Right lobe of liver (tissue), 6 donors: Measurements from ENCODE around the gene ACTN4. TPM values are rescaled to one million over a fixed set of nuclear protein-coding genes. Genes with fewer than 3 reads are reported as not detected.
A peak's percentile ranks its signal among the peaks of the same experiment; 100 is the strongest.

Source experiments
- ATAC-seq, 4 donors: fragments of 200-7000 bp; cut with Tn5 transposase; one replicate each; pipeline ENCODE4 v1.9.1; 2020; ENCODE audit warnings: mild to moderate bottlenecking in 4 of 4, moderate library complexity in 4 of 4
- DNase-seq, 3 donors: peaks; one replicate each; pipeline ENCODE4 v3.0.0-alpha.2; 2020
- H3K27ac ChIP-seq, 3 donors: fragments of 200-600 bp; one replicate each; pipeline ENCODE4 v1.8.0; 2022
- H3K27me3 ChIP-seq, 2 donors: fragments of 200-600 bp; one replicate each; pipeline ENCODE4 v1.8.0; 2022
- H3K36me3 ChIP-seq, 4 donors: fragments of 200-600 bp; sonication (generic) in 1 of 4; one replicate each; pipeline versions ENCODE4 v1.5.1 to v1.8.0; 2017 to 2022; ENCODE audit warnings: control low read depth in 1 of 4
- H3K4me1 ChIP-seq, 4 donors: fragments of 200-600 bp; sonication (generic) in 1 of 4; one replicate each; pipeline versions ENCODE4 v1.5.1 to v1.8.0; 2017 to 2022; ENCODE audit warnings: control low read depth in 1 of 4
- H3K4me3 ChIP-seq, 3 donors: fragments of 200-600 bp; one replicate each; pipeline ENCODE4 v1.8.0; 2022
- H3K9me3 ChIP-seq, 4 donors: fragments of 200-600 bp; sonication (generic) in 1 of 4; one replicate each; pipeline versions ENCODE4 v1.5.1 to v1.8.0; 2017 to 2022; ENCODE audit warnings: control low read depth in 1 of 4
- CTCF ChIP-seq, 4 donors: fragments of 200-600 bp in 3 of 4; fragments of 450-650 bp in 1 of 4; IDR thresholded peaks; one replicate each; pipeline versions ENCODE4 v1.5.1 to v1.8.0; 2016 to 2022; ENCODE audit warnings: antibody characterized with exemption in 4 of 4, mild to moderate bottlenecking in 2 of 4
- POLR2A ChIP-seq: fragments of 450-650 bp; IDR thresholded peaks from one replicate; pipeline ENCODE4 v1.6.1; 2017; ENCODE audit warnings: antibody characterized with exemption, mild to moderate bottlenecking
- WGBS: methylation state at CpG from one replicate; pipeline ENCODE4 v1.1.6; 2018; ENCODE audit warnings: low coverage, low lambda C conversion rate; ENCODE audit not compliant: insufficient coverage; ENCODE audit errors: missing lambda C conversion rate; 5-methylcytosine and 5-hydroxymethylcytosine counted together
- intact Hi-C, 2 donors: fragments of 100-400 bp; cut with DNase I; formaldehyde crosslinking; loops; one replicate each; pipeline versions ENCODE4 v1.11.2 to v1.14.1; 2022
- total RNA-seq, 6 experiments: library from RNA; depleted of rRNA in 2 of 6; stranded (reverse); fragments of >200 nt in 2 of 6; fragmentation: NEBNext Ultra II Directional in 3 of 6; extraction: Animal tissue kit (Norgen Biotek cat#: 25700) in 3 of 6; gene quantifications; one replicate each; pipeline versions ENCODE4 v1.1.0 to v1.2.4, GENCODE V29; 2016 to 2023
- donor health status: DM: no; HTN: yes; CAD: no.
- donor health status: DM: no; HTN: no; CAD: no.
- donor health status: DM: no; HTN: no; CAD: no.
- donor health status: DM: no; HTN: yes; CAD: no.
- donor health status: DM: no; HTN: yes; CAD: no.

ACTN4 gene
- total RNA-seq, 6 experiments from 2014 or later: 142 to 306 (median 201) TPM

GRCh38 chr19:38662537-38663155 lies 15.2 kb downstream of the ACTN4 start:
- ATAC-seq (no peak), DNase-seq (no peak)
- Histone ChIP-seq H3K9me3 (no peaks in the 10 kb centered on the region), H3K27me3 (no peaks in the 10 kb centered on the region), H3K27ac (peak overlapping the region; percentile 31 to 94 (median 76)), H3K4me3 (no peak overlapping the region), H3K4me1 (peaks cover 0 to 94% (median 44%) of the 10 kb centered on the region in 4 donors), H3K36me3 (peaks cover 0 to 4% (median 0%) of the 10 kb centered on the region in 4 donors)
- 31% methylated on average over 6 of the region's 7 CpGs for WGBS
- intact Hi-C loops: no loop called here
- no peak for TF ChIP-seq POLR2A
- TF ChIP-seq CTCF (IDR thresholded peaks at IDR 0.05): no peak

GRCh38 chr19:38663156-38663651 lies 15.8 kb downstream of the ACTN4 start:
- no peaks in the 10 kb centered on the region for H3K9me3 ChIP-seq
- peak overlapping the region; percentile 17 to 94 (median 76) for H3K27ac ChIP-seq
- DNase-seq (peak in 1 of 3 donors; percentile 45), ATAC-seq (no peak)
- WGBS: 69% methylated on average over 3 of the region's 22 CpGs
- peaks cover 0 to 4% (median 0%) of the 10 kb centered on the region in 4 donors for H3K36me3 ChIP-seq
- no peak for TF ChIP-seq CTCF (IDR thresholded peaks at IDR 0.05)
- TF ChIP-seq POLR2A: no peak
- peaks cover 0 to 94% (median 41%) of the 10 kb centered on the region in 4 donors for H3K4me1 ChIP-seq
- no peaks in the 10 kb centered on the region for H3K27me3 ChIP-seq
- intact Hi-C loops: no loop called here
- H3K4me3 ChIP-seq: no peak overlapping the region

GRCh38 chr19:38663957-38664502 lies 16.6 kb downstream of the ACTN4 start:
- H3K4me1 ChIP-seq: peaks cover 0 to 87% (median 38%) of the 10 kb centered on the region in 4 donors
- intact Hi-C loops: no loop called here
- H3K27ac ChIP-seq: peak overlapping the region; percentile 66 to 94 (median 76)
- ATAC-seq: no peak
- H3K4me3 ChIP-seq: no peak overlapping the region
- H3K27me3 ChIP-seq: no peaks in the 10 kb centered on the region
- no peak for DNase-seq
- peaks cover 0 to 4% (median 0%) of the 10 kb centered on the region in 4 donors for H3K36me3 ChIP-seq
- H3K9me3 ChIP-seq: no peaks in the 10 kb centered on the region
- TF ChIP-seq POLR2A (no peak), CTCF (IDR thresholded peaks at IDR 0.05) (no peak)
- 51% methylated on average over 8 of the region's 19 CpGs for WGBS

- intact Hi-C loops: no loop called here
- DNase-seq: no peak
- Histone ChIP-seq H3K27me3 (no peaks in the 10 kb centered on the region), H3K4me1 (peaks cover 0 to 87% (median 36%) of the 10 kb centered on the region in 4 donors), H3K36me3 (peaks cover 0 to 4% (median 0%) of the 10 kb centered on the region in 4 donors), H3K4me3 (no peak overlapping the region), H3K27ac (peak overlapping the region; percentile 66 to 94 (median 76)), H3K9me3 (no peaks in the 10 kb centered on the region)
- 47% methylated on average over 4 of the region's 7 CpGs for WGBS
- no peak for TF ChIP-seq POLR2A
- no peak for TF ChIP-seq CTCF (IDR thresholded peaks at IDR 0.05)
- peak in 1 of 4 donors; percentile 1 for ATAC-seq
Measured at GRCh38 chr19:38664503-38665211, 17.2 kb downstream of the ACTN4 start.
